Endothelial cell of umbilical vein (primary cell): ENCODE measurements around the gene EML3. TPM values are rescaled to one million over a fixed set of nuclear protein-coding genes. Genes with fewer than 3 reads are reported as not detected.

Experiments used
- BruUV-seq: library from RNA; stranded (reverse); fragments of 400-500 nt; replicated peaks from 2 replicates; lab custom pipeline; 2021; lab: Mats Ljungman, UMichigan
- CTCF ChIA-PET: fragments of 300-600, 350-600 bp; sonication (Branson Sonifier 250); formaldehyde crosslinking; loops from one replicate; lab custom pipeline; 2021; ENCODE audit warnings: antibody characterized with exemption, inconsistent platforms; lab: Charles Lee
- POLR2A ChIA-PET: fragments of 300-600, 350-600 bp; sonication (Branson Sonifier 250); formaldehyde crosslinking; loops from one replicate; lab custom pipeline; 2021; ENCODE audit warnings: antibody characterized with exemption, inconsistent platforms; lab: Charles Lee
- DNase-seq: peaks from one replicate; pipeline ENCODE4 v3.0.0-alpha.2; 2011; ENCODE audit warnings: low read depth, low spot score
- FAIRE-seq: peaks from 2 replicates; lab custom pipeline; 2011; peaks lifted over from hg19 to GRCh38; lab: Jason Lieb, UNC
- H2AFZ ChIP-seq: 2 replicates; pipeline ENCODE4 v1.6.0; 2012; ENCODE audit warnings: low read depth, low read length, control low read depth, inconsistent platforms
- H3K27ac ChIP-seq: 2 replicates; pipeline ENCODE4 v1.5.1; 2011; ENCODE audit warnings: low read depth, mild to moderate bottlenecking, control low read depth, low read length, moderate library complexity; ENCODE audit not compliant: insufficient read depth
- H3K27me3 ChIP-seq, 2 experiments: 2 replicates each; pipeline versions ENCODE4 v1.6.0 to v1.6.1; 2011; ENCODE audit warnings: low read length in 2 of 2, mixed read lengths in 1 of 2; ENCODE audit not compliant: control insufficient read depth in 2 of 2, insufficient read depth in 2 of 2
- H3K36me3 ChIP-seq, 2 experiments: 2 replicates in 1 of 2; 3 replicates in 1 of 2; pipeline ENCODE4 v1.5.1; 2011; ENCODE audit warnings: low read length in 2 of 2, mild to moderate bottlenecking in 1 of 2, moderate library complexity in 1 of 2; ENCODE audit not compliant: control insufficient read depth in 2 of 2, insufficient read depth in 2 of 2; ENCODE audit errors: extremely low read depth in 1 of 2
- H3K4me1 ChIP-seq: 3 replicates; pipeline ENCODE4 v1.5.1; 2011; ENCODE audit warnings: mild to moderate bottlenecking, low read length; ENCODE audit not compliant: control insufficient read depth, insufficient read depth; ENCODE audit errors: extremely low read depth
- H3K4me2 ChIP-seq: 2 replicates; pipeline ENCODE4 v1.6.1; 2011; ENCODE audit warnings: low read length, control low read depth, mixed read lengths; ENCODE audit not compliant: insufficient read depth
- H3K4me3 ChIP-seq, 3 experiments: fragments of 200-600 bp in 1 of 3; sonication (generic), shearing (Covaris generic) in 1 of 3; replicated peaks in 1 of 3; 2 replicates each; pipeline ENCODE4 v1.5.1; 2011 to 2016; ENCODE audit warnings: control low read depth in 3 of 3, low read length in 3 of 3, mild to moderate bottlenecking in 2 of 3, inconsistent platforms in 1 of 3, low read depth in 1 of 3, moderate library complexity in 1 of 3; ENCODE audit not compliant: insufficient read depth in 1 of 3
- H3K79me2 ChIP-seq: 2 replicates; pipeline ENCODE4 v1.6.0; 2012; ENCODE audit warnings: low read length, inconsistent platforms; ENCODE audit not compliant: control insufficient read depth, insufficient read depth
- H3K9ac ChIP-seq: replicated peaks from 2 replicates; pipeline ENCODE3; 2011; ENCODE audit warnings: low read length, control low read depth; ENCODE audit not compliant: insufficient read depth; ENCODE audit errors: extremely low read depth
- H3K9me1 ChIP-seq: replicated peaks from 3 replicates; pipeline ENCODE4 v1.6.0; 2011; ENCODE audit warnings: mild to moderate bottlenecking, low read length; ENCODE audit not compliant: control insufficient read depth, insufficient read depth; ENCODE audit errors: extremely low read depth
- H3K9me3 ChIP-seq: replicated peaks from 2 replicates; pipeline ENCODE4 v1.5.1; 2012; ENCODE audit warnings: low read length, inconsistent platforms; ENCODE audit not compliant: control insufficient read depth, insufficient read depth
- H4K20me1 ChIP-seq: replicated peaks from 2 replicates; pipeline ENCODE3; 2011; ENCODE audit warnings: mild to moderate bottlenecking, low read length; ENCODE audit not compliant: control insufficient read depth, insufficient read depth; ENCODE audit errors: extremely low read depth
- EZH2 ChIP-seq: IDR thresholded peaks from 2 replicates; pipeline ENCODE4 v1.6.1; 2012; ENCODE audit warnings: borderline replicate concordance, low read depth, mild to moderate bottlenecking, moderate library complexity, low read length, inconsistent platforms; ENCODE audit not compliant: severe bottlenecking
- FOS ChIP-seq: IDR thresholded peaks from 2 replicates; pipeline ENCODE4 v1.6.1; 2011; ENCODE audit warnings: mild to moderate bottlenecking, low read length, moderate library complexity, borderline replicate concordance; ENCODE audit not compliant: insufficient read depth
- GATA2 ChIP-seq: IDR thresholded peaks from 2 replicates; pipeline ENCODE4 v1.7.0; 2011; ENCODE audit warnings: low read depth, mild to moderate bottlenecking, moderate library complexity, mixed read lengths, low read length; ENCODE audit not compliant: insufficient read length, insufficient read depth
- JUN ChIP-seq: IDR thresholded peaks from 2 replicates; pipeline ENCODE4 v1.6.1; 2011; ENCODE audit warnings: borderline replicate concordance, low read depth; ENCODE audit not compliant: insufficient read length, insufficient read depth
- MYC ChIP-seq: IDR thresholded peaks from one replicate; pipeline ENCODE4 v1.6.1; 2011; ENCODE audit warnings: mild to moderate bottlenecking, low read depth, low read length
- POLR2A ChIP-seq: IDR thresholded peaks from 2 replicates; pipeline ENCODE4 v1.6.1; 2012; ENCODE audit warnings: low read depth, mild to moderate bottlenecking, control low read depth, low read length
- POLR2AphosphoS5 ChIP-seq: IDR thresholded peaks from 2 replicates; pipeline ENCODE4 v1.6.1; 2012; ENCODE audit warnings: low read depth, mild to moderate bottlenecking, control low read depth, low read length, moderate library complexity; ENCODE audit not compliant: insufficient read depth
- dilution Hi-C: fragments of 300-500 bp; cut with MboI; formaldehyde crosslinking; loops from one replicate; pipeline ENCODE4 v1.15.0; 2019; ENCODE audit warnings: low sequenced_read_pairs; ENCODE audit not compliant: extremely low pct_ligation_motif_present
- intact Hi-C: fragments of 100-400 bp; cut with micrococcal nuclease; formaldehyde crosslinking; loops from one replicate; pipeline ENCODE4 v1.10.0; 2022
- polyA plus RNA-seq, 4 experiments: library from polyadenylated mRNA; depleted of rRNA in 3 of 4; stranded (reverse) in 3 of 4; unstranded in 1 of 4; fragments of >200 nt; gene quantifications; 2 replicates each; pipeline versions ENCODE4 v1.2.1 to v1.2.3, GENCODE V29; 2011 to 2012; ENCODE audit warnings: missing spikeins in 1 of 4
- total RNA-seq: library from RNA; stranded (reverse); gene quantifications from 2 replicates; pipeline ENCODE4 v1.2.3, GENCODE V29; 2021
- TF ChIP-seq, protein P1 (sequence below), 2 donors: IDR thresholded peaks; 1 replicate in 1 of 2; 2 replicates in 1 of 2; pipeline ENCODE4 v1.5.1; 2011; ENCODE audit warnings: low read length in 2 of 2, mild to moderate bottlenecking in 2 of 2, moderate library complexity in 2 of 2, control low read depth in 1 of 2, inconsistent platforms in 1 of 2, low read depth in 1 of 2; ENCODE audit not compliant: insufficient read depth in 1 of 2; ENCODE audit errors: extremely low read depth in 1 of 2
- TF ChIP-seq, protein P2 (sequence below): IDR thresholded peaks from 2 replicates; pipeline ENCODE4 v1.6.1; 2011; ENCODE audit not compliant: insufficient read depth, insufficient read length

EML3 gene
- total and polyA plus RNA-seq, 2 donors (not counting 3 experiments of a cell fraction or from before 2014, with no cell fraction given), result 75.7 to 101 TPM

DNA sequence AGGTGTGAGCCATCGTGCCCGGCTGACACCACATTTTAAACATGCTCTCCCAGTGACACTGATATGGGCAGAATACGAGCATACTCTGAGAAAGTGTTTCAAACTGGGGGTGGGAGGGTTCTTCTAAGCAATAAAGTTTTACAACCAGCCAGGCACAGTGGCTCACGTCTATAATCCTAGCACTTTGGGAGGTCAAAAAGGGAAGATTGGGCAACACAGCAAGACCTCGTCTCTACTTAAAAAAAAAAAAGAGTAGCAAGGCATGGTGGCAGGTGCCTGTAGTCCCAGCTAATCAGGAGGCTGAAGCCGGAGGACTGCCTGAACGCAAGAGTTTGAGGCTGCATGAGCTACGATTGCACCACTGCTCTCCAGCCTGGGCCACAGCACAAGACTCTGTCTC is 31.6 kb upstream of the EML3 start:
- Histone ChIP-seq H3K9me3 (no peaks in the 10 kb centered on the region), H3K4me1 (peaks cover 11% of the 10 kb centered on the region), H3K4me2 (no peak overlapping the region), H3K27me3 (no peaks in the 10 kb centered on the region), H3K79me2 (peaks cover 39% of the 10 kb centered on the region), H2AFZ (no peak overlapping the region), H3K27ac (no peak overlapping the region), H4K20me1 (no peaks in the 10 kb centered on the region), H3K9ac (no peak overlapping the region), H3K4me3 (no peak overlapping the region), H3K9me1 (no peaks in the 10 kb centered on the region), H3K36me3 (peaks cover 13 to 23% of the 10 kb centered on the region in 2 experiments)
- BruUV-seq, result no TSS peak
- CTCF ChIA-PET, result no interaction called here
- POLR2A ChIA-PET, result interaction anchor here (0.7 to 2.7 kb wide), 3 partner anchors 9 to 1617 kb away, joined by 3 to 41 read pairs (median 3); partner anchors contain the start of genes C11orf98, CSKMT and INTS5
- dilution Hi-C loops, result no loop called here
- intact Hi-C loops, result no loop called here
- TF ChIP-seq MYC, result no peak
- TF ChIP-seq EZH2, result no peak
- TF ChIP-seq, protein P1, sequence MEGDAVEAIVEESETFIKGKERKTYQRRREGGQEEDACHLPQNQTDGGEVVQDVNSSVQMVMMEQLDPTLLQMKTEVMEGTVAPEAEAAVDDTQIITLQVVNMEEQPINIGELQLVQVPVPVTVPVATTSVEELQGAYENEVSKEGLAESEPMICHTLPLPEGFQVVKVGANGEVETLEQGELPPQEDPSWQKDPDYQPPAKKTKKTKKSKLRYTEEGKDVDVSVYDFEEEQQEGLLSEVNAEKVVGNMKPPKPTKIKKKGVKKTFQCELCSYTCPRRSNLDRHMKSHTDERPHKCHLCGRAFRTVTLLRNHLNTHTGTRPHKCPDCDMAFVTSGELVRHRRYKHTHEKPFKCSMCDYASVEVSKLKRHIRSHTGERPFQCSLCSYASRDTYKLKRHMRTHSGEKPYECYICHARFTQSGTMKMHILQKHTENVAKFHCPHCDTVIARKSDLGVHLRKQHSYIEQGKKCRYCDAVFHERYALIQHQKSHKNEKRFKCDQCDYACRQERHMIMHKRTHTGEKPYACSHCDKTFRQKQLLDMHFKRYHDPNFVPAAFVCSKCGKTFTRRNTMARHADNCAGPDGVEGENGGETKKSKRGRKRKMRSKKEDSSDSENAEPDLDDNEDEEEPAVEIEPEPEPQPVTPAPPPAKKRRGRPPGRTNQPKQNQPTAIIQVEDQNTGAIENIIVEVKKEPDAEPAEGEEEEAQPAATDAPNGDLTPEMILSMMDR (IDR thresholded peaks at IDR 0.05; ENCODE audit: extremely low read depth in 1 of 2, insufficient read depth in 1 of 2, low read depth in 1 of 2, low read length in 2 of 2), result no peak
- TF ChIP-seq FOS, result no peak
- no peak for TF ChIP-seq POLR2A
- TF ChIP-seq GATA2, result no peak
- TF ChIP-seq POLR2AphosphoS5, result no peak
- no peak for TF ChIP-seq JUN
- TF ChIP-seq, protein P2, sequence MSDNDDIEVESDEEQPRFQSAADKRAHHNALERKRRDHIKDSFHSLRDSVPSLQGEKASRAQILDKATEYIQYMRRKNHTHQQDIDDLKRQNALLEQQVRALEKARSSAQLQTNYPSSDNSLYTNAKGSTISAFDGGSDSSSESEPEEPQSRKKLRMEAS, result no peak
- FAIRE-seq (no peak), DNase-seq (no peak)
